H1 (cell line): ENCODE measurements around the gene PPP1R27. TPM values are rescaled to one million over a fixed set of nuclear protein-coding genes. Genes with fewer than 3 reads are reported as not detected.

Experiments
- CTCF ChIA-PET: fragments of 300-600 bp; sonication (Branson Sonifier 250); formaldehyde crosslinking; loops from one replicate; lab custom pipeline; 2021; ENCODE audit not compliant: partially characterized antibody; lab: Charles Lee
- POLR2A ChIA-PET: fragments of 300-600 bp; sonication (Branson Sonifier 250); formaldehyde crosslinking; loops from one replicate; lab custom pipeline; 2021; ENCODE audit warnings: inconsistent platforms; ENCODE audit not compliant: partially characterized antibody; lab: Charles Lee
- DNase-seq, 2 experiments: peaks; one replicate each; pipeline versions ENCODE4 v3.0.0 to v3.0.0-alpha.2; 2010 to 2022; ENCODE audit warnings: low spot score in 2 of 2, low read depth in 1 of 2, mixed read lengths in 1 of 2
- FAIRE-seq: peaks from 2 replicates; lab custom pipeline; 2011; peaks lifted over from hg19 to GRCh38; lab: Jason Lieb, UNC
- H2AFZ ChIP-seq: 2 replicates; pipeline ENCODE4 v1.8.1; 2012; ENCODE audit warnings: low read length, inconsistent platforms
- H2AK5ac ChIP-seq: 2 replicates; pipeline ENCODE4 v1.6.1; 2013; ENCODE audit warnings: low read depth, low read length
- H2BK120ac ChIP-seq: replicated peaks from 2 replicates; pipeline ENCODE3; 2013; ENCODE audit warnings: low read depth, low read length, inconsistent platforms
- H2BK12ac ChIP-seq: 2 replicates; pipeline ENCODE4 v1.6.1; 2013; ENCODE audit warnings: low read depth, low read length
- H2BK15ac ChIP-seq: 2 replicates; pipeline ENCODE4 v1.6.1; 2013; ENCODE audit warnings: low read length
- H2BK20ac ChIP-seq: 2 replicates; pipeline ENCODE4 v1.6.1; 2013; ENCODE audit warnings: low read length
- H2BK5ac ChIP-seq: 2 replicates; pipeline ENCODE4 v1.6.1; 2013; ENCODE audit warnings: low read depth, low read length
- H3K14ac ChIP-seq: 2 replicates; pipeline ENCODE4 v1.6.1; 2013; ENCODE audit warnings: inconsistent platforms; ENCODE audit not compliant: insufficient read length
- H3K18ac ChIP-seq: 2 replicates; pipeline ENCODE4 v1.6.1; 2013; ENCODE audit warnings: low read length; ENCODE audit errors: extremely low read depth
- H3K23ac ChIP-seq: 2 replicates; pipeline ENCODE4 v1.6.1; 2013; ENCODE audit warnings: inconsistent platforms; ENCODE audit not compliant: insufficient read length
- H3K23me2 ChIP-seq: 2 replicates; pipeline ENCODE4 v1.6.1; 2013; ENCODE audit warnings: low read depth, low read length
- H3K27ac ChIP-seq: 2 replicates; pipeline ENCODE4 v1.6.1; 2011; ENCODE audit warnings: low read depth, low read length, inconsistent platforms
- H3K27me3 ChIP-seq, 4 experiments: replicated peaks in 1 of 4; 1 replicate in 1 of 4; 2 replicates in 3 of 4; pipeline versions ENCODE4 v1.6.1 to v1.8.1; 2011 to 2013; ENCODE audit warnings: low read length in 3 of 4, mild to moderate bottlenecking in 3 of 4, inconsistent platforms in 2 of 4, mixed read lengths in 2 of 4, moderate library complexity in 1 of 4; ENCODE audit not compliant: control insufficient read depth in 3 of 4, insufficient read depth in 3 of 4; ENCODE audit errors: extremely low read depth in 1 of 4
- H3K36me3 ChIP-seq, 4 experiments: 2 replicates each; pipeline versions ENCODE4 v1.6.1 to v1.8.1; 2011 to 2013; ENCODE audit warnings: mild to moderate bottlenecking in 4 of 4, low read length in 3 of 4, moderate library complexity in 2 of 4, control low read depth in 1 of 4, inconsistent platforms in 1 of 4; ENCODE audit not compliant: insufficient read depth in 4 of 4, control insufficient read depth in 2 of 4
- H3K4ac ChIP-seq: replicated peaks from 2 replicates; pipeline ENCODE3; 2013; ENCODE audit warnings: low read length, low read depth, mixed read lengths, inconsistent platforms; ENCODE audit not compliant: insufficient read length
- H3K4me1 ChIP-seq, 4 experiments: replicated peaks in 1 of 4; 1 replicate in 1 of 4; 2 replicates in 3 of 4; pipeline versions ENCODE4 v1.6.1 to v1.8.1; 2011 to 2013; ENCODE audit warnings: low read length in 3 of 4, inconsistent platforms in 2 of 4, mixed read lengths in 1 of 4; ENCODE audit not compliant: insufficient read depth in 4 of 4, control insufficient read depth in 3 of 4
- H3K4me2 ChIP-seq, 2 experiments: 2 replicates each; pipeline versions ENCODE4 v1.6.1 to v1.8.1; 2011 to 2013; ENCODE audit warnings: low read depth in 2 of 2, low read length in 2 of 2, control low read depth in 1 of 2, inconsistent platforms in 1 of 2, mild to moderate bottlenecking in 1 of 2; ENCODE audit not compliant: insufficient read depth in 1 of 2
- H3K4me3 ChIP-seq, 4 experiments: fragments of 200-600, 300-600 bp in 1 of 4; sonication (generic), shearing (Covaris generic), sonication (Bioruptor Twin) in 1 of 4; 2 replicates each; pipeline versions ENCODE4 v1.5.1 to v1.8.1; 2011 to 2016; ENCODE audit warnings: low read length in 4 of 4, low read depth in 3 of 4, control low read depth in 2 of 4, inconsistent platforms in 2 of 4, mild to moderate bottlenecking in 2 of 4, mixed read lengths in 1 of 4, moderate library complexity in 1 of 4; ENCODE audit not compliant: insufficient read depth in 2 of 4; ENCODE audit errors: extremely low read depth in 1 of 4
- H3K56ac ChIP-seq: replicated peaks from 2 replicates; pipeline ENCODE3; 2013; ENCODE audit warnings: low read depth, mild to moderate bottlenecking, mixed read lengths, low read length, inconsistent platforms; ENCODE audit not compliant: insufficient read length
- H3K79me1 ChIP-seq: 2 replicates; pipeline ENCODE4 v1.6.1; 2013; ENCODE audit warnings: low read depth, low read length, control low read depth
- H3K79me2 ChIP-seq, 2 experiments: 2 replicates each; pipeline versions ENCODE4 v1.6.1 to v1.8.1; 2012 to 2013; ENCODE audit warnings: low read length in 2 of 2, mild to moderate bottlenecking in 2 of 2, inconsistent platforms in 1 of 2; ENCODE audit not compliant: insufficient read depth in 2 of 2, control insufficient read depth in 1 of 2
- H3K9ac ChIP-seq, 4 experiments: replicated peaks in 1 of 4; 1 replicate in 1 of 4; 2 replicates in 3 of 4; pipeline versions ENCODE4 v1.6.1 to v1.8.1; 2011 to 2013; ENCODE audit warnings: low read depth in 3 of 4, low read length in 3 of 4, control low read depth in 2 of 4, mild to moderate bottlenecking in 2 of 4, moderate library complexity in 2 of 4, inconsistent platforms in 1 of 4; ENCODE audit errors: extremely low read depth in 1 of 4
- H3K9me3 ChIP-seq, 2 experiments: 2 replicates each; pipeline versions ENCODE4 v1.6.1 to v1.8.1; 2012 to 2013; ENCODE audit warnings: mild to moderate bottlenecking in 2 of 2, moderate library complexity in 2 of 2, control low read depth in 1 of 2, inconsistent platforms in 1 of 2, low read depth in 1 of 2, low read length in 1 of 2, mixed read lengths in 1 of 2; ENCODE audit not compliant: insufficient read depth in 2 of 2
- H4K20me1 ChIP-seq, 2 experiments: replicated peaks in 1 of 2; 2 replicates each; pipeline versions ENCODE3 to v1.8.1; 2011 to 2013; ENCODE audit warnings: inconsistent platforms in 2 of 2, low read length in 2 of 2, mild to moderate bottlenecking in 1 of 2; ENCODE audit not compliant: insufficient read depth in 2 of 2, control insufficient read depth in 1 of 2
- H4K5ac ChIP-seq: 2 replicates; pipeline ENCODE4 v1.6.1; 2013; ENCODE audit warnings: low read length, low read depth, mixed read lengths, inconsistent platforms; ENCODE audit not compliant: insufficient read length
- H4K8ac ChIP-seq: 2 replicates; pipeline ENCODE4 v1.8.0; 2013; ENCODE audit warnings: mild to moderate bottlenecking, moderate library complexity, low read length, inconsistent platforms; ENCODE audit not compliant: insufficient read depth; ENCODE audit errors: extremely low read depth
- H4K91ac ChIP-seq: replicated peaks from 2 replicates; pipeline ENCODE3; 2013; ENCODE audit warnings: low read length, mixed read lengths, inconsistent platforms; ENCODE audit not compliant: insufficient read length
- POLR2A ChIP-seq, 2 experiments: IDR thresholded peaks; 1 replicate in 1 of 2; 2 replicates in 1 of 2; pipeline ENCODE4 v1.6.1; 2011; ENCODE audit warnings: low read depth in 2 of 2, low read length in 2 of 2, mild to moderate bottlenecking in 2 of 2; ENCODE audit errors: control extremely low read depth in 1 of 2
- WGBS, 2 experiments: shearing (Covaris generic) in 1 of 2; methylation state at CpG; one replicate each; pipeline versions ENCODE4 v1.1.6 to v1.1.7; 2013 to 2015; ENCODE audit warnings: low lambda C conversion rate in 2 of 2, mixed read lengths in 2 of 2, inconsistent platforms in 1 of 2, low coverage in 1 of 2, missing lambda C conversion rate in 1 of 2; ENCODE audit not compliant: insufficient replicate concordance in 2 of 2, insufficient coverage in 1 of 2, insufficient read length in 1 of 2; ENCODE audit errors: extremely low coverage in 1 of 2, missing lambda C conversion rate in 1 of 2; 5-methylcytosine and 5-hydroxymethylcytosine counted together
- polyA plus RNA-seq, 7 experiments: library from polyadenylated mRNA; depleted of rRNA in 3 of 7; stranded (reverse) in 5 of 7; unstranded in 2 of 7; fragments of >200 nt in 5 of 7; fragments of 200-250 nt in 2 of 7; gene quantifications; 1 replicate in 5 of 7; 2 replicates in 1 of 7; 4 replicates in 1 of 7; pipeline versions ENCODE4 v1.2.1 to v1.2.3, GENCODE V29; 2011 to 2013; ENCODE audit warnings: missing spikeins in 2 of 7, mixed read lengths in 2 of 7
- total RNA-seq: library from RNA; stranded (reverse); fragmentation: NEBNext Ultra II Directional; extraction: Animal tissue kit (Norgen Biotek cat#: 25700); gene quantifications from 2 replicates; pipeline ENCODE4 v1.2.1, GENCODE V29; 2021

The PPP1R27 gene
- total and polyA plus RNA-seq, 2 of the 8 experiments (the other 6 are each of a cell fraction or from before 2014, with no cell fraction given), result 0.27 TPM; not detected in 1

DNA sequence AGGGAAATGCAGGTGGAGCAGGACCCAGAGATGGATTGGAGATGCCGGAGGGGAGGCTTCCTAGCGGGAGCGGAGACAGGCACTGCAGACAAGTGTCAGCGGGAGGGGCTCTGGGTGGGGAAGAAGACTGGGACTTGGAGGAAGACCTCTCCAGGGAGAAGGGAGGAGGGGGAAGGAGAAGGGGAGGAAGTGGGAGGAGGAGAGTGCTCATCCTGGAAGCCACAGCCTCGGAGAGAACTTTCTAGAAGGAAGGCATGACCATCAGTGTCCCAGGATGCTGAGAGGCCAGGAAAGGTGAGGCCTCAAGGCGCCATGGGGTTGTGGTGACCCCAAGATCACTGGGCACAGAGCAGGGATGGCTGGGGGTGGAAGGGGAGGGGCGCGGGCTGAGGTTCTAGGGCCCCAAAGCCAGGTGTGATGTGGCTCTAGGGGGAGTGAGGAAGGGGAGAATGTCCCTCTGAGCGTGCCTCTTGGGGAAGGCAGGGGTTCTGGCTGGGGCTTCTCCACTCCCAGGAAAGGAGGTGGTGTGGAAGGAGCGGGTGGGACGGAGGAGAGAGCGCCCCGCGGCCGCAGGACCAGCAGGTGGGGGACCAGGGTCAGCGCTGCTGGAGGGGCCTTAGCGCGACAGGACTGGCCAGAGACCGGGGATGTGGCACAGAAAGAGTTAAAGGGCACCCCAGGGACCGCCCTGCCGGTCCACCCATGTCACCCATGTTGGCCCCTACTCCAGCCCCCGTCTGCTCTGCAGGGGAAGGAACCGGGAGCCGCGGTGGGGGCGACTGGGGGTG is 31.8 kb downstream of the PPP1R27 start:
- Histone ChIP-seq H3K27me3 (peaks cover 38 to 59% (median 53%) of the 10 kb centered on the region in 4 experiments), H3K18ac (no peak overlapping the region), H3K79me2 (no peaks in the 10 kb centered on the region), H3K4me3 (peak overlapping the region in 2 of 4 experiments; percentile 34 to 64; a peak in 2 of 8 replicates), H2AK5ac (peak overlapping the region; percentile 82; the same call in 1 of the 2 replicates), H4K91ac (no peak overlapping the region), H3K4ac (no peak overlapping the region), H3K27ac (no peak overlapping the region), H3K36me3 (peaks cover 0 to 10% (median 0%) of the 10 kb centered on the region in 4 experiments; a peak in 1 of 8 replicates), H3K9me3 (peaks cover 0 to 3% of the 10 kb centered on the region in 2 experiments; a peak in 1 of 4 replicates), H3K23ac (no peak overlapping the region), H3K79me1 (no peaks in the 10 kb centered on the region), H3K4me1 (peaks cover 0 to 3% (median 0%) of the 10 kb centered on the region in 4 experiments; a peak in 3 of 7 replicates), H3K9ac (no peak overlapping the region), H2BK12ac (peak overlapping the region; percentile 39; the same call in 1 of the 2 replicates), H3K14ac (no peak overlapping the region), H3K56ac (no peak overlapping the region), H4K20me1 (peaks cover 0 to 1% of the 10 kb centered on the region in 2 experiments), H2BK20ac (0 out of 2 replicates have a peak overlapping the region, but pooled peaks have one; percentile 72), H4K5ac (no peak overlapping the region), H4K8ac (no peak overlapping the region; the same call in 1 of the 2 replicates), H2AFZ (no peak overlapping the region), H3K4me2 (peak overlapping the region; percentile 37 to 86), H2BK120ac (no peak overlapping the region), H2BK15ac (no peak overlapping the region; the same call in 1 of the 2 replicates), H3K23me2 (peaks cover 5% of the 10 kb centered on the region; the same call in 1 of the 2 replicates), H2BK5ac (no peak overlapping the region)
- DNase-seq (no peak), FAIRE-seq (no peak)
- ChIA-PET POLR2A (interaction anchor here (0.7 kb wide), 1 partner anchor 65 kb away, joined by 3 read pairs; no protein-coding TSS in a partner anchor), CTCF (no interaction called here)
- WGBS, 2 experiments, result 49% methylated on average over 13 of the region's 26 CpGs; no CpG with 5 or more reads in 1 of the 2 experiments
- TF ChIP-seq POLR2A (IDR thresholded peaks at IDR 0.05; ENCODE audit: control extremely low read depth in 1 of 2, low read depth in 2 of 2, low read length in 2 of 2), result no peak
